OCI-LY7 (cell line): ENCODE results near the gene PTCD3. TPM values are rescaled to one million over a fixed set of nuclear protein-coding genes. Genes with fewer than 3 reads are reported as not detected.

Experiments used
- BruUV-seq: library from RNA; stranded (reverse); fragments of 400-500 nt; replicated peaks from 2 replicates; lab custom pipeline; 2021; lab: Mats Ljungman, UMichigan
- CTCF ChIA-PET: fragments of 300-600 bp; sonication (Branson Sonifier 250); formaldehyde crosslinking; loops from one replicate; lab custom pipeline; 2022; ENCODE audit warnings: antibody characterized with exemption; ENCODE audit not compliant: unreplicated experiment; lab: Charles Lee
- POLR2A ChIA-PET: fragments of 300-600 bp; sonication (Branson Sonifier 250); formaldehyde crosslinking; loops from one replicate; lab custom pipeline; 2022; ENCODE audit warnings: antibody characterized with exemption; lab: Charles Lee
- DNase-seq: peaks from one replicate; pipeline ENCODE4 v3.0.0-alpha.2; 2015; ENCODE audit warnings: low spot score
- H2AFZ ChIP-seq: fragments of 200-600 bp; sonication (generic), shearing (Covaris generic); 2 replicates; pipeline ENCODE4 v1.6.1; 2014; ENCODE audit warnings: mild to moderate bottlenecking, antibody characterized with exemption, low read length, moderate library complexity
- H3K27ac ChIP-seq: fragments of 200-600 bp; sonication (generic); 2 replicates; pipeline ENCODE4 v1.5.1; 2014; ENCODE audit warnings: mixed run types, low read depth, mild to moderate bottlenecking, moderate library complexity, low read length, inconsistent platforms; ENCODE audit not compliant: poor library complexity, severe bottlenecking
- H3K36me3 ChIP-seq: fragments of 200-600 bp; sonication (generic); 2 replicates; pipeline ENCODE4 v1.6.1; 2014; ENCODE audit warnings: mild to moderate bottlenecking, antibody characterized with exemption, low read length, moderate library complexity, mixed read lengths; ENCODE audit not compliant: insufficient read depth
- H3K4me1 ChIP-seq: fragments of 200-600 bp; sonication (generic); 2 replicates; pipeline ENCODE4 v1.5.1; 2014; ENCODE audit warnings: mild to moderate bottlenecking, low read length; ENCODE audit not compliant: insufficient read depth, poor library complexity, severe bottlenecking
- H3K4me2 ChIP-seq: fragments of 200-600 bp; sonication (generic); 2 replicates; pipeline ENCODE4 v1.6.1; 2014; ENCODE audit warnings: mild to moderate bottlenecking, low read length
- H3K4me3 ChIP-seq: fragments of 200-600 bp; sonication (generic); 2 replicates; pipeline ENCODE4 v1.5.1; 2014; ENCODE audit warnings: mild to moderate bottlenecking, low read depth, low read length; ENCODE audit not compliant: poor library complexity, severe bottlenecking
- H3K79me2 ChIP-seq: fragments of 200-600 bp; sonication (generic); 2 replicates; pipeline ENCODE4 v1.6.1; 2016; ENCODE audit warnings: low read depth, mild to moderate bottlenecking, low read length, moderate library complexity, mixed read lengths; ENCODE audit not compliant: insufficient read depth
- H3K9me2 ChIP-seq: fragments of 200-600 bp; sonication (generic); 2 replicates; pipeline ENCODE4 v1.6.1; 2016; ENCODE audit warnings: mild to moderate bottlenecking, low read length, mixed read lengths; ENCODE audit not compliant: insufficient read depth
- H3K9me3 ChIP-seq: fragments of 200-600 bp; sonication (generic); 2 replicates; pipeline ENCODE4 v1.6.1; 2014; ENCODE audit warnings: mild to moderate bottlenecking, mixed run types, low read length, mixed read lengths
- H4K20me1 ChIP-seq: fragments of 200-600 bp; sonication (generic); 2 replicates; pipeline ENCODE4 v1.6.1; 2014; ENCODE audit warnings: mild to moderate bottlenecking, antibody characterized with exemption, low read length, moderate library complexity, mixed read lengths; ENCODE audit not compliant: insufficient read depth
- CTCF ChIP-seq: fragments of 200-600 bp; sonication (generic); conservative IDR thresholded peaks from 2 replicates; pipeline ENCODE4 v1.5.1; 2014; ENCODE audit warnings: mild to moderate bottlenecking, antibody characterized with exemption, low read length, moderate library complexity, mixed read lengths
- EZH2phosphoT487 ChIP-seq: fragments of 200-600 bp; sonication (generic); IDR thresholded peaks from 2 replicates; pipeline ENCODE4 v1.6.1; 2018; ENCODE audit warnings: low read depth, borderline replicate concordance, mild to moderate bottlenecking, mixed run types, antibody characterized with exemption, low read length, moderate library complexity, mixed read lengths
- intact Hi-C: fragments of 100-400 bp; cut with micrococcal nuclease; formaldehyde crosslinking; loops from one replicate; pipeline ENCODE4 v1.10.0; 2022; ENCODE audit not compliant: unreplicated experiment
- total RNA-seq, 2 experiments: library from RNA; depleted of rRNA in 1 of 2; stranded (reverse); fragments of >200 nt in 1 of 2; shearing (Covaris generic) in 1 of 2; gene quantifications; 2 replicates each; pipeline ENCODE4 v1.2.3, GENCODE V29; 2014 to 2022

The PTCD3 gene
- total RNA-seq, 2 experiments from 2014 or later, result 152 to 215 TPM

- Histone ChIP-seq H3K4me3 (no peak overlapping the region), H3K27ac (no peak overlapping the region), H4K20me1 (peaks cover 8% of the 10 kb centered on the region; the same call in 1 of the 2 replicates), H3K4me1 (no peaks in the 10 kb centered on the region), H3K36me3 (peaks cover 100% of the 10 kb centered on the region), H3K9me3 (no peaks in the 10 kb centered on the region), H3K4me2 (no peak overlapping the region), H2AFZ (no peak overlapping the region), H3K9me2 (no peaks in the 10 kb centered on the region), H3K79me2 (no peaks in the 10 kb centered on the region)
- BruUV-seq, result no TSS peak
- ChIA-PET CTCF (no interaction called here), POLR2A (no interaction called here)
- TF ChIP-seq CTCF, result no peak
- TF ChIP-seq EZH2phosphoT487, result no peak
- DNase-seq, result no peak
- intact Hi-C loops, result loop anchor here (5.0 kb wide), 1 partner anchor 34 kb away; no protein-coding TSS in a partner anchor
These were observed 17.4 kb downstream of the PTCD3 start for GRCh38 chr2:86123328-86123925.

- CTCF ChIA-PET, result no interaction called here
- H3K79me2 ChIP-seq, result no peaks in the 10 kb centered on the region
- no peak overlapping the region for H3K27ac ChIP-seq
- no peaks in the 10 kb centered on the region for H3K4me1 ChIP-seq
- no TSS peak for BruUV-seq
- no peak overlapping the region for H3K4me2 ChIP-seq
- intact Hi-C loops, result loop anchor here (5.0 kb wide), 1 partner anchor 33 kb away; no protein-coding TSS in a partner anchor
- POLR2A ChIA-PET, result interaction anchor here (1.1 to 1.9 kb wide), 2 partner anchors 16 to 18 kb away, joined by 4 to 5 read pairs; partner anchors contain the start of genes POLR1A and PTCD3
- DNase-seq, result no peak
- peaks cover 4% of the 10 kb centered on the region; the same call in 1 of the 2 replicates for H4K20me1 ChIP-seq
- no peak for TF ChIP-seq EZH2phosphoT487
- peaks cover 100% of the 10 kb centered on the region for H3K36me3 ChIP-seq
- no peak overlapping the region for H3K4me3 ChIP-seq
- H3K9me2 ChIP-seq, result no peaks in the 10 kb centered on the region
- no peaks in the 10 kb centered on the region for H3K9me3 ChIP-seq
- no peak overlapping the region for H2AFZ ChIP-seq
These were observed 18.6 kb downstream of the PTCD3 start for GRCh38 chr2:86124683-86125082.

GRCh38 chr2:86134709-86135108 lies 28.7 kb downstream of the PTCD3 start:
- H3K4me1 ChIP-seq, result no peaks in the 10 kb centered on the region
- H3K4me2 ChIP-seq, result no peak overlapping the region
- ChIA-PET CTCF (no interaction called here), POLR2A (interaction anchor here (0.5 to 1.5 kb wide), 3 partner anchors 10 to 18 kb away, joined by 3 read pairs; no protein-coding TSS in a partner anchor)
- no peak for TF ChIP-seq EZH2phosphoT487
- no peak for TF ChIP-seq CTCF
- no peak overlapping the region for H3K27ac ChIP-seq
- intact Hi-C loops, result no loop called here
- H3K4me3 ChIP-seq, result no peak overlapping the region
- no peaks in the 10 kb centered on the region for H3K9me3 ChIP-seq
- H3K36me3 ChIP-seq, result peaks cover 100% of the 10 kb centered on the region
- no peaks in the 10 kb centered on the region for H3K79me2 ChIP-seq
- H2AFZ ChIP-seq, result no peak overlapping the region
- H3K9me2 ChIP-seq, result no peaks in the 10 kb centered on the region
- BruUV-seq, result no TSS peak
- DNase-seq, result no peak
- no peaks in the 10 kb centered on the region for H4K20me1 ChIP-seq
